Ovary (tissue), 3 donors: ENCODE data around the gene KCTD13.
"Not testable (repeated sequence)": the region's sequence is repeated elsewhere in the genome, so short reads cannot be mapped to it uniquely, and the experiment has no call there.

Source experiments
- CTCF ChIP-seq, 3 donors: fragments of 450-650 bp in 2 of 3; fragments of 200-600 bp in 1 of 3; IDR thresholded peaks; one replicate each; pipeline versions ENCODE4 v1.5.1 to v1.8.0; 2016 to 2022; ENCODE audit warnings: antibody characterized with exemption in 3 of 3, mild to moderate bottlenecking in 1 of 3
- POLR2A ChIP-seq: fragments of 450-650 bp; IDR thresholded peaks from one replicate; pipeline ENCODE4 v1.6.1; 2017; ENCODE audit warnings: antibody characterized with exemption, mild to moderate bottlenecking, moderate library complexity
- donor health status: DM: no; HTN: no; CAD: no.

- TF ChIP-seq CTCF (IDR thresholded peaks at IDR 0.05); POLR2A: not testable (repeated sequence)
These were observed 16.2 kb downstream of the KCTD13 start for GRCh38 chr16:29909851-29910250.
